HepG2 (cell line): ENCODE results near the gene KCTD19. TPM values are rescaled to one million over a fixed set of nuclear protein-coding genes. Genes with fewer than 3 reads are reported as not detected.

Source experiments
- ATRX ChIP-seq: sonication (generic); formaldehyde crosslinking; IDR thresholded peaks from 2 replicates; pipeline ENCODE4 v1.4.0; 2020; ENCODE audit warnings: missing genetic modification reagents, borderline replicate concordance
- CBFB ChIP-seq: sonication (generic); formaldehyde crosslinking; IDR thresholded peaks from 2 replicates; pipeline ENCODE4 v1.4.0; 2020; ENCODE audit warnings: missing genetic modification reagents
- GATA4 ChIP-seq: sonication (generic); IDR thresholded peaks from 2 replicates; pipeline ENCODE4 v1.6.1; 2016; ENCODE audit warnings: antibody characterized with exemption, low read depth, borderline replicate concordance
- HCFC1 ChIP-seq: fragments of 150-350 bp; IDR thresholded peaks from 2 replicates; pipeline ENCODE4 v1.6.1; 2014; ENCODE audit warnings: low read depth, low read length
- MATR3 ChIP-seq: sonication (generic); formaldehyde crosslinking; IDR thresholded peaks from 2 replicates; pipeline ENCODE4 v1.4.0; 2020; ENCODE audit warnings: missing genetic modification reagents
- SMARCE1 ChIP-seq: fragments of 450-650 bp; IDR thresholded peaks from 2 replicates; pipeline ENCODE4 v1.6.1; 2017; ENCODE audit warnings: borderline replicate concordance
- SUZ12 ChIP-seq: fragments of 150-350 bp; IDR thresholded peaks from 2 replicates; pipeline ENCODE4 v1.6.1; 2014; ENCODE audit warnings: low read depth, low read length
- ZFP90 ChIP-seq: sonication (generic); formaldehyde crosslinking; IDR thresholded peaks from 2 replicates; pipeline ENCODE4 v1.8.0; 2022; ENCODE audit warnings: missing genetic modification reagents, mild to moderate bottlenecking, inconsistent platforms, borderline replicate concordance
- ZFY ChIP-seq: sonication (generic); formaldehyde crosslinking; IDR thresholded peaks from 2 replicates; pipeline ENCODE4 v1.4.0; 2020; ENCODE audit warnings: missing genetic modification reagents
- ZIK1 ChIP-seq: sonication (generic); formaldehyde crosslinking; IDR thresholded peaks from 2 replicates; pipeline ENCODE4 v1.5.0; 2020; ENCODE audit warnings: mild to moderate bottlenecking, low read depth, missing genetic modification reagents, borderline replicate concordance
- ZNF136 ChIP-seq: sonication (generic); formaldehyde crosslinking; IDR thresholded peaks from 2 replicates; pipeline ENCODE4 v1.8.1; 2022; ENCODE audit warnings: low read depth, mild to moderate bottlenecking, moderate library complexity, missing genetic modification reagents
- polyA plus RNA-seq, 8 experiments: library from polyadenylated mRNA; depleted of rRNA in 3 of 8; stranded (reverse) in 7 of 8; unstranded in 1 of 8; fragments of >200 nt; fragmentation: Illumina TruSeq in 4 of 8; extraction: Trizol in 4 of 8; gene quantifications; 2 replicates each; pipeline versions ENCODE4 v1.2.1 to v1.2.3, GENCODE V29; 2011 to 2016; ENCODE audit warnings: low read depth in 4 of 8, missing spikeins in 1 of 8, mixed read lengths in 1 of 8; ENCODE audit not compliant: insufficient read depth in 1 of 8
- total RNA-seq, 5 experiments: library from RNA; depleted of rRNA; stranded (reverse); fragments of >200 nt; fragmentation: Illumina TruSeq; extraction: Trizol; gene quantifications; 2 replicates each; pipeline ENCODE4 v1.2.3, GENCODE V29; 2016; ENCODE audit warnings: low read depth in 1 of 5
- TF ChIP-seq, protein P1 (sequence below): IDR thresholded peaks from 2 replicates; pipeline ENCODE4 v1.6.1; 2016; ENCODE audit warnings: low read depth, missing genetic modification reagents, missing compliant biosample characterization
- TF ChIP-seq, protein P2 (sequence below): sonication (generic); formaldehyde crosslinking; IDR thresholded peaks from 2 replicates; pipeline ENCODE4 v1.4.0; 2020; ENCODE audit warnings: missing genetic modification reagents
- TF ChIP-seq, protein P3 (sequence below): sonication (generic); formaldehyde crosslinking; IDR thresholded peaks from 2 replicates; pipeline ENCODE4 v1.4.0; 2020; ENCODE audit warnings: missing genetic modification reagents
- TF ChIP-seq, protein P4 (sequence below): sonication (generic); formaldehyde crosslinking; IDR thresholded peaks from 2 replicates; pipeline ENCODE4 v1.9.0; 2022; ENCODE audit warnings: missing genetic modification reagents, mild to moderate bottlenecking, borderline replicate concordance
- TF ChIP-seq, protein P5 (sequence below): IDR thresholded peaks from 2 replicates; pipeline ENCODE4 v1.4.0; 2020; ENCODE audit warnings: mild to moderate bottlenecking, missing genetic modification reagents

The KCTD19 gene
- total and polyA plus RNA-seq, 2 of the 13 experiments (the other 11 are each of a cell fraction or from before 2014, with no cell fraction given): not detected

DNA sequence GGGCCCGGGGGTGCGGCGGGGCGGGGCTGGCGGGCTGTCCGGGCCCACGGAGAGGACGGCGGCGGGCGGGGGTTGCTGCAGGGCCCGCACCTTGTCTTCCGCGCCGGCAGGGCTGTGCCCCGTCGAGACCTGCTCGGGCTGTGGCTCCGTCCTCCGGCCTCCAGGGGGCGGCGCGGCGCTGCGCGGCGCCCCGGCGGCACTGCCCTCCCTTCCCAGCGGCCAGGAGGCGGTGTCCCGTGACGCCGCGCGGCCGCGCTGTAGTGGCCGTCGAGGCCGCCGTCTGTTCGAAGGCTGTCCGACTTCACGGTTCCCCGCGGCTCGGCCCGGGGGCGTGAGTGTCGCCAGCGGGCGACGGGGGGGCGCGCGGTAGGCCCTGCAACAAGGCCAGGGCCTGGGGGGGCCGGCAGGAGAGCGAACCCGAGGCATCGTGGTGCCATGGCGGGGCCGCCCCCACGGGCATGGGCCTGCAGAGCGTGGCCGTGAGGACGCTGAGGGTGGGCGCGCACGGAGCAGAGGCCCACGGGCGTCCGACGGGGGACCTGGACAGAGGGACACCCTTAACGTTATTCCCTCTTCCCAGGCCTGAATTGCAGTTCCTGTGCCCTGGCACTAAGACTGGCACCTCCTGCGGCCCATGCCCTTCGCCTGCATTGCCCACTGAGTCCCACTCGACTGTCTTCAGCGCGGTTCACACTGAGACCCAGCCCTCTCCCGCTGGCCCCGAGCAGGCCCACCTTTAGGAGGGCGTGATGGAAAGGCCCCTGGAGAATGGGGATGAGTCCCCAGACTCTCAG lies 47.0 kb downstream of the KCTD19 start, which contains the start of gene PLEKHG4 (continued):
- TF ChIP-seq, protein P1, sequence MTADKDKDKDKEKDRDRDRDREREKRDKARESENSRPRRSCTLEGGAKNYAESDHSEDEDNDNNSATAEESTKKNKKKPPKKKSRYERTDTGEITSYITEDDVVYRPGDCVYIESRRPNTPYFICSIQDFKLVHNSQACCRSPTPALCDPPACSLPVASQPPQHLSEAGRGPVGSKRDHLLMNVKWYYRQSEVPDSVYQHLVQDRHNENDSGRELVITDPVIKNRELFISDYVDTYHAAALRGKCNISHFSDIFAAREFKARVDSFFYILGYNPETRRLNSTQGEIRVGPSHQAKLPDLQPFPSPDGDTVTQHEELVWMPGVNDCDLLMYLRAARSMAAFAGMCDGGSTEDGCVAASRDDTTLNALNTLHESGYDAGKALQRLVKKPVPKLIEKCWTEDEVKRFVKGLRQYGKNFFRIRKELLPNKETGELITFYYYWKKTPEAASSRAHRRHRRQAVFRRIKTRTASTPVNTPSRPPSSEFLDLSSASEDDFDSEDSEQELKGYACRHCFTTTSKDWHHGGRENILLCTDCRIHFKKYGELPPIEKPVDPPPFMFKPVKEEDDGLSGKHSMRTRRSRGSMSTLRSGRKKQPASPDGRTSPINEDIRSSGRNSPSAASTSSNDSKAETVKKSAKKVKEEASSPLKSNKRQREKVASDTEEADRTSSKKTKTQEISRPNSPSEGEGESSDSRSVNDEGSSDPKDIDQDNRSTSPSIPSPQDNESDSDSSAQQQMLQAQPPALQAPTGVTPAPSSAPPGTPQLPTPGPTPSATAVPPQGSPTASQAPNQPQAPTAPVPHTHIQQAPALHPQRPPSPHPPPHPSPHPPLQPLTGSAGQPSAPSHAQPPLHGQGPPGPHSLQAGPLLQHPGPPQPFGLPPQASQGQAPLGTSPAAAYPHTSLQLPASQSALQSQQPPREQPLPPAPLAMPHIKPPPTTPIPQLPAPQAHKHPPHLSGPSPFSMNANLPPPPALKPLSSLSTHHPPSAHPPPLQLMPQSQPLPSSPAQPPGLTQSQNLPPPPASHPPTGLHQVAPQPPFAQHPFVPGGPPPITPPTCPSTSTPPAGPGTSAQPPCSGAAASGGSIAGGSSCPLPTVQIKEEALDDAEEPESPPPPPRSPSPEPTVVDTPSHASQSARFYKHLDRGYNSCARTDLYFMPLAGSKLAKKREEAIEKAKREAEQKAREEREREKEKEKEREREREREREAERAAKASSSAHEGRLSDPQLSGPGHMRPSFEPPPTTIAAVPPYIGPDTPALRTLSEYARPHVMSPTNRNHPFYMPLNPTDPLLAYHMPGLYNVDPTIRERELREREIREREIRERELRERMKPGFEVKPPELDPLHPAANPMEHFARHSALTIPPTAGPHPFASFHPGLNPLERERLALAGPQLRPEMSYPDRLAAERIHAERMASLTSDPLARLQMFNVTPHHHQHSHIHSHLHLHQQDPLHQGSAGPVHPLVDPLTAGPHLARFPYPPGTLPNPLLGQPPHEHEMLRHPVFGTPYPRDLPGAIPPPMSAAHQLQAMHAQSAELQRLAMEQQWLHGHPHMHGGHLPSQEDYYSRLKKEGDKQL (CRISPR knock-in tag): no peak
- TF ChIP-seq, protein P2, sequence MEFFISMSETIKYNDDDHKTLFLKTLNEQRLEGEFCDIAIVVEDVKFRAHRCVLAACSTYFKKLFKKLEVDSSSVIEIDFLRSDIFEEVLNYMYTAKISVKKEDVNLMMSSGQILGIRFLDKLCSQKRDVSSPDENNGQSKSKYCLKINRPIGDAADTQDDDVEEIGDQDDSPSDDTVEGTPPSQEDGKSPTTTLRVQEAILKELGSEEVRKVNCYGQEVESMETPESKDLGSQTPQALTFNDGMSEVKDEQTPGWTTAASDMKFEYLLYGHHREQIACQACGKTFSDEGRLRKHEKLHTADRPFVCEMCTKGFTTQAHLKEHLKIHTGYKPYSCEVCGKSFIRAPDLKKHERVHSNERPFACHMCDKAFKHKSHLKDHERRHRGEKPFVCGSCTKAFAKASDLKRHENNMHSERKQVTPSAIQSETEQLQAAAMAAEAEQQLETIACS: 0 out of 2 replicates have a peak, but pooled peaks have one; percentile 16
- TF ChIP-seq CBFB (CRISPR knock-in tag) (no peak), ZNF136 (CRISPR knock-in tag) (no peak), ZFP90 (CRISPR knock-in tag) (peak; percentile 43; the same call in 1 of the 2 replicates), MATR3 (CRISPR knock-in tag) (no peak), ATRX (no peak), ZFY (CRISPR knock-in tag) (peak; percentile 84), ZIK1 (CRISPR knock-in tag) (peak; percentile 94), SMARCE1 (no peak), SUZ12 (no peak), HCFC1 (no peak), GATA4 (no peak)
- TF ChIP-seq, protein P3, sequence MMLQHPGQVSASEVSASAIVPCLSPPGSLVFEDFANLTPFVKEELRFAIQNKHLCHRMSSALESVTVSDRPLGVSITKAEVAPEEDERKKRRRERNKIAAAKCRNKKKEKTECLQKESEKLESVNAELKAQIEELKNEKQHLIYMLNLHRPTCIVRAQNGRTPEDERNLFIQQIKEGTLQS (CRISPR knock-in tag): no peak; the same call in none of the 2 replicates
- TF ChIP-seq, protein P4, sequence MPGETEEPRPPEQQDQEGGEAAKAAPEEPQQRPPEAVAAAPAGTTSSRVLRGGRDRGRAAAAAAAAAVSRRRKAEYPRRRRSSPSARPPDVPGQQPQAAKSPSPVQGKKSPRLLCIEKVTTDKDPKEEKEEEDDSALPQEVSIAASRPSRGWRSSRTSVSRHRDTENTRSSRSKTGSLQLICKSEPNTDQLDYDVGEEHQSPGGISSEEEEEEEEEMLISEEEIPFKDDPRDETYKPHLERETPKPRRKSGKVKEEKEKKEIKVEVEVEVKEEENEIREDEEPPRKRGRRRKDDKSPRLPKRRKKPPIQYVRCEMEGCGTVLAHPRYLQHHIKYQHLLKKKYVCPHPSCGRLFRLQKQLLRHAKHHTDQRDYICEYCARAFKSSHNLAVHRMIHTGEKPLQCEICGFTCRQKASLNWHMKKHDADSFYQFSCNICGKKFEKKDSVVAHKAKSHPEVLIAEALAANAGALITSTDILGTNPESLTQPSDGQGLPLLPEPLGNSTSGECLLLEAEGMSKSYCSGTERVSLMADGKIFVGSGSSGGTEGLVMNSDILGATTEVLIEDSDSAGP (CRISPR knock-in tag): peak; percentile 64
- TF ChIP-seq, protein P5, sequence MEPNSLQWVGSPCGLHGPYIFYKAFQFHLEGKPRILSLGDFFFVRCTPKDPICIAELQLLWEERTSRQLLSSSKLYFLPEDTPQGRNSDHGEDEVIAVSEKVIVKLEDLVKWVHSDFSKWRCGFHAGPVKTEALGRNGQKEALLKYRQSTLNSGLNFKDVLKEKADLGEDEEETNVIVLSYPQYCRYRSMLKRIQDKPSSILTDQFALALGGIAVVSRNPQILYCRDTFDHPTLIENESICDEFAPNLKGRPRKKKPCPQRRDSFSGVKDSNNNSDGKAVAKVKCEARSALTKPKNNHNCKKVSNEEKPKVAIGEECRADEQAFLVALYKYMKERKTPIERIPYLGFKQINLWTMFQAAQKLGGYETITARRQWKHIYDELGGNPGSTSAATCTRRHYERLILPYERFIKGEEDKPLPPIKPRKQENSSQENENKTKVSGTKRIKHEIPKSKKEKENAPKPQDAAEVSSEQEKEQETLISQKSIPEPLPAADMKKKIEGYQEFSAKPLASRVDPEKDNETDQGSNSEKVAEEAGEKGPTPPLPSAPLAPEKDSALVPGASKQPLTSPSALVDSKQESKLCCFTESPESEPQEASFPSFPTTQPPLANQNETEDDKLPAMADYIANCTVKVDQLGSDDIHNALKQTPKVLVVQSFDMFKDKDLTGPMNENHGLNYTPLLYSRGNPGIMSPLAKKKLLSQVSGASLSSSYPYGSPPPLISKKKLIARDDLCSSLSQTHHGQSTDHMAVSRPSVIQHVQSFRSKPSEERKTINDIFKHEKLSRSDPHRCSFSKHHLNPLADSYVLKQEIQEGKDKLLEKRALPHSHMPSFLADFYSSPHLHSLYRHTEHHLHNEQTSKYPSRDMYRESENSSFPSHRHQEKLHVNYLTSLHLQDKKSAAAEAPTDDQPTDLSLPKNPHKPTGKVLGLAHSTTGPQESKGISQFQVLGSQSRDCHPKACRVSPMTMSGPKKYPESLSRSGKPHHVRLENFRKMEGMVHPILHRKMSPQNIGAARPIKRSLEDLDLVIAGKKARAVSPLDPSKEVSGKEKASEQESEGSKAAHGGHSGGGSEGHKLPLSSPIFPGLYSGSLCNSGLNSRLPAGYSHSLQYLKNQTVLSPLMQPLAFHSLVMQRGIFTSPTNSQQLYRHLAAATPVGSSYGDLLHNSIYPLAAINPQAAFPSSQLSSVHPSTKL (CRISPR knock-in tag): peak; percentile 22; the same call in 1 of the 2 replicates
